Measurements from ENCODE around the gene MAN2A1.

GRCh38 chr5:109888989-109889388, 199.3 kb downstream of the MAN2A1 start:
- TF ChIP-seq REST (IDR thresholded peaks at IDR 0.05; ENCODE audit: unreplicated experiment), result no peak
- no peak for TF ChIP-seq CTCF (conservative IDR thresholded peaks at IDR 0.05; ENCODE audit: low read depth in 2 of 2)
- TF ChIP-seq EZH2 (IDR thresholded peaks at IDR 0.05; ENCODE audit: low read depth, unreplicated experiment), result no peak
- TF ChIP-seq POLR2AphosphoS5 (IDR thresholded peaks at IDR 0.05; ENCODE audit: low read depth), result no peak
- TF ChIP-seq EZH2phosphoT487 (IDR thresholded peaks at IDR 0.05; ENCODE audit: unreplicated experiment), result no peak
